A673 (cell line): ENCODE results near the gene CCL28.

ENCODE experiments used
- CTCF ChIP-seq: fragments of 300-800, 200-600 bp; sonication (generic); conservative IDR thresholded peaks from 2 replicates; pipeline ENCODE4 v1.5.1; 2017; ENCODE audit warnings: low read depth, mild to moderate bottlenecking, antibody characterized with exemption, low read length, moderate library complexity, mixed read lengths
- EZH2 ChIP-seq: fragments of 200-600 bp; sonication (generic); IDR thresholded peaks from 2 replicates; pipeline ENCODE4 v1.6.1; 2017; ENCODE audit warnings: borderline replicate concordance, low read depth, mild to moderate bottlenecking, mixed read lengths, antibody characterized with exemption, low read length; ENCODE audit not compliant: poor library complexity, severe bottlenecking

DNA sequence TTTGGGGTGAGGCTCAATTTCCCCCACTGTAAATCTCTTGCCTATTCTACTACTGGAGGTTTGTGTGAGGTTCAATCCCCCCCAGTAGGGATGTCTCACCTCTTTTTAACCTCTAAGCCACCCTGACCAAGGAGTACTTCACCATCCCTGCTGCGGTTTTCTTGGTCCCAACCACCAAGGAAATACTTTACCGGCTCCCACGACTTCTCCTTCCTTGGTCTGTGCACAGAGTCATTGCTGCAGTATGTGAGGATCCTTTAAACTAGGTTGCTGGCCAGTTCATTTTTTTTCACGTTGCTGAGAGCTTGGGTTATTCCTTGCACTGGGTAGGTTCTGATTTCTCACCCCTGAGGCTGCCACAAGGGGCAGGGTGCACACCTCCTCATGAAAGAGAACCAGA, 76.5 kb downstream of the CCL28 start:
- no peak for TF ChIP-seq CTCF
- no peak for TF ChIP-seq EZH2
